Esophagus muscularis mucosa (tissue), 4 donors: ENCODE results near the gene SLC17A9. TPM values are rescaled to one million over a fixed set of nuclear protein-coding genes. Genes with fewer than 3 reads are reported as not detected.

Experiments used
- DNase-seq: peaks from one replicate; pipeline ENCODE4 v3.0.0-alpha.2; 2017; ENCODE audit errors: extremely low spot score
- H3K27ac ChIP-seq, 4 donors: fragments of 200-600 bp; sonication (generic); replicated peaks in 1 of 4; 1 replicate in 3 of 4; 2 replicates in 1 of 4; pipeline ENCODE4 v1.5.1; 2016 to 2019; ENCODE audit warnings: mild to moderate bottlenecking in 1 of 4
- H3K27me3 ChIP-seq, 4 donors: fragments of 200-600 bp; sonication (generic); one replicate each; pipeline versions ENCODE4 v1.5.1 to v1.6.0; 2016 to 2019
- H3K36me3 ChIP-seq, 4 donors: fragments of 200-600 bp; sonication (generic); one replicate each; pipeline ENCODE4 v1.5.1; 2016 to 2019
- H3K4me1 ChIP-seq, 4 donors: fragments of 200-600 bp; sonication (generic); one replicate each; pipeline ENCODE4 v1.5.1; 2016 to 2019
- H3K4me3 ChIP-seq, 4 donors: fragments of 200-600 bp; sonication (generic); 1 replicate in 2 of 4; 2 replicates in 2 of 4; pipeline ENCODE4 v1.5.1; 2016 to 2019; ENCODE audit warnings: mild to moderate bottlenecking in 4 of 4, moderate library complexity in 1 of 4
- H3K9me3 ChIP-seq, 4 donors: fragments of 200-600 bp; sonication (generic); 1 replicate in 3 of 4; 2 replicates in 1 of 4; pipeline ENCODE4 v1.5.1; 2016 to 2019
- EP300 ChIP-seq: sonication (generic); formaldehyde crosslinking; IDR thresholded peaks from one replicate; pipeline ENCODE4 v1.6.1; 2017; ENCODE audit warnings: antibody characterized with exemption
- POLR2A ChIP-seq: fragments of 450-650 bp; IDR thresholded peaks from one replicate; pipeline ENCODE4 v1.6.1; 2017; ENCODE audit warnings: antibody characterized with exemption, moderate library complexity, mild to moderate bottlenecking, low read depth
- POLR2AphosphoS5 ChIP-seq, 2 donors: sonication (generic); formaldehyde crosslinking; IDR thresholded peaks; one replicate each; pipeline ENCODE4 v1.6.1; 2017; ENCODE audit warnings: antibody characterized with exemption in 2 of 2
- WGBS: methylation state at CpG from one replicate; pipeline ENCODE4 v1.1.5; 2018; 5-methylcytosine and 5-hydroxymethylcytosine counted together
- intact Hi-C: fragments of 100-400 bp; cut with DNase I; formaldehyde crosslinking; loops from one replicate; pipeline ENCODE4 v1.15.1; 2023
- total RNA-seq, 4 donors: library from RNA; depleted of rRNA; stranded (reverse); fragments of >200 nt; gene quantifications; one replicate each; pipeline versions ENCODE4 v1.1.0 to v1.2.1, GENCODE V29; 2016
- TF ChIP-seq, protein P1 (sequence below), 3 experiments: fragments of 200-600 bp in 2 of 3; fragments of 450-650 bp in 1 of 3; sonication (generic) in 2 of 3; IDR thresholded peaks; one replicate each; pipeline ENCODE4 v1.5.1; 2017 to 2019; ENCODE audit warnings: antibody characterized with exemption in 3 of 3, mild to moderate bottlenecking in 2 of 3, moderate library complexity in 1 of 3

The SLC17A9 gene
- total RNA-seq, 4 donors from 2014 or later = 2.2 to 5.2 (median 2.7) TPM

GRCh38 chr20:62940875-62941274 is 11.6 kb upstream of the SLC17A9 start:
- no peak for TF ChIP-seq EP300
- no peak for TF ChIP-seq POLR2AphosphoS5 (IDR thresholded peaks at IDR 0.05)
- TF ChIP-seq, protein P1, sequence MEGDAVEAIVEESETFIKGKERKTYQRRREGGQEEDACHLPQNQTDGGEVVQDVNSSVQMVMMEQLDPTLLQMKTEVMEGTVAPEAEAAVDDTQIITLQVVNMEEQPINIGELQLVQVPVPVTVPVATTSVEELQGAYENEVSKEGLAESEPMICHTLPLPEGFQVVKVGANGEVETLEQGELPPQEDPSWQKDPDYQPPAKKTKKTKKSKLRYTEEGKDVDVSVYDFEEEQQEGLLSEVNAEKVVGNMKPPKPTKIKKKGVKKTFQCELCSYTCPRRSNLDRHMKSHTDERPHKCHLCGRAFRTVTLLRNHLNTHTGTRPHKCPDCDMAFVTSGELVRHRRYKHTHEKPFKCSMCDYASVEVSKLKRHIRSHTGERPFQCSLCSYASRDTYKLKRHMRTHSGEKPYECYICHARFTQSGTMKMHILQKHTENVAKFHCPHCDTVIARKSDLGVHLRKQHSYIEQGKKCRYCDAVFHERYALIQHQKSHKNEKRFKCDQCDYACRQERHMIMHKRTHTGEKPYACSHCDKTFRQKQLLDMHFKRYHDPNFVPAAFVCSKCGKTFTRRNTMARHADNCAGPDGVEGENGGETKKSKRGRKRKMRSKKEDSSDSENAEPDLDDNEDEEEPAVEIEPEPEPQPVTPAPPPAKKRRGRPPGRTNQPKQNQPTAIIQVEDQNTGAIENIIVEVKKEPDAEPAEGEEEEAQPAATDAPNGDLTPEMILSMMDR (IDR thresholded peaks at IDR 0.05) = no peak
- no peak for TF ChIP-seq POLR2A
- 89% methylated on average over 8 of the region's 8 CpGs for WGBS
- no peaks in the 10 kb centered on the region for H3K27me3 ChIP-seq
- peaks cover 29 to 52% (median 38%) of the 10 kb centered on the region in 4 donors for H3K36me3 ChIP-seq
- no peaks in the 10 kb centered on the region for H3K9me3 ChIP-seq
- DNase-seq = no peak
- H3K4me1 ChIP-seq = peaks cover 36 to 55% (median 52%) of the 10 kb centered on the region in 4 donors
- H3K4me3 ChIP-seq = no peak overlapping the region
- H3K27ac ChIP-seq = no peak overlapping the region
- intact Hi-C loops = no loop called here

- intact Hi-C loops = no loop called here
- H3K27me3 ChIP-seq = no peaks in the 10 kb centered on the region
- H3K9me3 ChIP-seq = no peaks in the 10 kb centered on the region
- TF ChIP-seq POLR2AphosphoS5 (IDR thresholded peaks at IDR 0.05) = no peak
- TF ChIP-seq POLR2A = no peak
- TF ChIP-seq, protein P1 (IDR thresholded peaks at IDR 0.05) = no peak
- TF ChIP-seq EP300 = no peak
- H3K4me1 ChIP-seq = peaks cover 29 to 45% (median 43%) of the 10 kb centered on the region in 4 donors
- H3K36me3 ChIP-seq = peaks cover 38 to 62% (median 46%) of the 10 kb centered on the region in 4 donors
- H3K4me3 ChIP-seq = no peak overlapping the region
- DNase-seq = no peak
- no peak overlapping the region for H3K27ac ChIP-seq
- WGBS = 83% methylated on average over 1 of the region's 1 CpG
These were observed 10.7 kb upstream of the SLC17A9 start for GRCh38 chr20:62941792-62942191.

DNA sequence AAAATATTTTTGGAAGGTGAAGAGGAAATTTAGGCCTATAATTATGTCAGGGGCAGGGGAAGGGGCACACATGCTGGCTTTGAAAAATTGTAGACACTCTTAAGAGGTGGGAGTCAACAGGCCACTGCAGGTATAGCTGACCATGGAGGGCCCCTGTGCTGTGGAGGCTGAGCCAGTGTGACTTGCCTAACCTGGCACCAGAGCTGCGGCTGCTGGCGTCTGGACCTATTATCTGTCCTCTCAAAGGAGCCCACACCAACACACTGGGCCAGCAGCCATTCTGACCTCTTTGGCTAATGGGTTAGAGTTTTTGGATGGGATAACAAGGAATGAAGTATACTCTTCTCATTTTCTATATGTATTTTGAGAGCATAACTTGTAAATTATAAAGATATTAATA is 10.1 kb upstream of the SLC17A9 start:
- H3K27me3 ChIP-seq = no peaks in the 10 kb centered on the region
- intact Hi-C loops = no loop called here
- no peaks in the 10 kb centered on the region for H3K9me3 ChIP-seq
- no peak overlapping the region for H3K4me3 ChIP-seq
- 84% methylated on average over 2 of the region's 2 CpGs for WGBS
- no peak overlapping the region for H3K27ac ChIP-seq
- no peak for TF ChIP-seq EP300
- TF ChIP-seq, protein P1 (IDR thresholded peaks at IDR 0.05) = no peak
- DNase-seq = no peak
- H3K4me1 ChIP-seq = peaks cover 28 to 42% (median 40%) of the 10 kb centered on the region in 4 donors
- peaks cover 39 to 68% (median 52%) of the 10 kb centered on the region in 4 donors for H3K36me3 ChIP-seq

DNA sequence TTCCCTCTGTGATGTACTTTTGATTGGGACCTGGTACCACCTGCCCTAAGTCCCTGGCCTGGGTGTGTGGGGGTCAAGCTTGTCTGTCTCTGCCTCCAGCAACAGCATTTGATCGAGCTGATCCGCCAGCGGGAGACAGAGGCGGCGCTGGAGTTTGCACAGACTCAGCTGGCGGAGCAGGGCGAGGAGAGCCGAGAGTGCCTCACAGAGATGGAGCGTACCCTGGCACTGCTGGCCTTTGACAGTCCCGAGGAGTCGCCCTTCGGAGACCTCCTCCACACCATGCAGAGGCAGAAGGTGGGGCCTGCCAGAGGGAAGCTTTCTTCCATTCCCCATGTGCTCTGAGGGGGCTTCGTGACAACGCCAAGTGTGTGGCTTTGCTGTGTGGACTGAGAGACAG is 9.1 kb upstream of the SLC17A9 start:
- DNase-seq = no peak
- H3K4me1 ChIP-seq = peaks cover 28 to 42% (median 40%) of the 10 kb centered on the region in 4 donors
- 93% methylated on average over 4 of the region's 14 CpGs for WGBS

More for the DNA sequence above, 9.1 kb upstream of the SLC17A9 start:
- no peaks in the 10 kb centered on the region for H3K9me3 ChIP-seq
- H3K27me3 ChIP-seq = no peaks in the 10 kb centered on the region
- peaks cover 43 to 78% (median 58%) of the 10 kb centered on the region in 4 donors for H3K36me3 ChIP-seq
- TF ChIP-seq POLR2AphosphoS5 (IDR thresholded peaks at IDR 0.05) = no peak
- no peak for TF ChIP-seq EP300
- no peak for TF ChIP-seq POLR2A
- TF ChIP-seq, protein P1 (IDR thresholded peaks at IDR 0.05) = no peak
- H3K4me3 ChIP-seq = no peak overlapping the region
- H3K27ac ChIP-seq = no peak overlapping the region
- intact Hi-C loops = no loop called here
